Transverse colon (tissue), 3 donors: ENCODE measurements around the gene TMPRSS11B.

ENCODE experiments used
- EP300 ChIP-seq: sonication (generic); formaldehyde crosslinking; IDR thresholded peaks from one replicate; pipeline ENCODE4 v1.6.1; 2017; ENCODE audit warnings: antibody characterized with exemption, low read depth
- POLR2A ChIP-seq: fragments of 450-650 bp; IDR thresholded peaks from one replicate; pipeline ENCODE4 v1.6.1; 2016; ENCODE audit warnings: antibody characterized with exemption, mild to moderate bottlenecking, moderate library complexity
- TF ChIP-seq, protein P1 (sequence below), 5 experiments: fragments of 200-600 bp in 3 of 5; fragments of 450-650 bp in 2 of 5; sonication (generic) in 3 of 5; IDR thresholded peaks; 1 replicate in 2 of 5; 2 replicates in 3 of 5; pipeline ENCODE4 v1.5.1; 2016 to 2017; ENCODE audit warnings: antibody characterized with exemption in 5 of 5, inconsistent platforms in 3 of 5, mild to moderate bottlenecking in 2 of 5, moderate library complexity in 1 of 5

DNA sequence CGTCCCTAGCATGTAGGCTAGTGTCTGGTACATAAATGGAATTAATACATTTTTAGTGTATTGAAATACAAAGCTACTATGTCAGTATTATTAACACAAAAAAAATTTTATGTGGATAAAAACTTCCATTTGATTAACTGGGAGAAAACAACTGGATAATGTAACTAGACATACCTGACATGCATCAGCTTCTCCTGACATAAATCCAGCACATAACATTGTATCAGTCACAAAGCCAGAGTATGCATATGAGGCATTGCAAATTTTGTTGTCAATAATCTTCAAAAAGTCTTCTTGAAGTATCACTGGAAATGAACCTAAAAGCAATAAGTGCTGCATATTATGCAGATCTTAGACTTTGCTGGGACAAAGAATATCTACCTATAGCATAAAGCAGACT lies 16.9 kb downstream of the TMPRSS11B start:
- TF ChIP-seq, protein P1, sequence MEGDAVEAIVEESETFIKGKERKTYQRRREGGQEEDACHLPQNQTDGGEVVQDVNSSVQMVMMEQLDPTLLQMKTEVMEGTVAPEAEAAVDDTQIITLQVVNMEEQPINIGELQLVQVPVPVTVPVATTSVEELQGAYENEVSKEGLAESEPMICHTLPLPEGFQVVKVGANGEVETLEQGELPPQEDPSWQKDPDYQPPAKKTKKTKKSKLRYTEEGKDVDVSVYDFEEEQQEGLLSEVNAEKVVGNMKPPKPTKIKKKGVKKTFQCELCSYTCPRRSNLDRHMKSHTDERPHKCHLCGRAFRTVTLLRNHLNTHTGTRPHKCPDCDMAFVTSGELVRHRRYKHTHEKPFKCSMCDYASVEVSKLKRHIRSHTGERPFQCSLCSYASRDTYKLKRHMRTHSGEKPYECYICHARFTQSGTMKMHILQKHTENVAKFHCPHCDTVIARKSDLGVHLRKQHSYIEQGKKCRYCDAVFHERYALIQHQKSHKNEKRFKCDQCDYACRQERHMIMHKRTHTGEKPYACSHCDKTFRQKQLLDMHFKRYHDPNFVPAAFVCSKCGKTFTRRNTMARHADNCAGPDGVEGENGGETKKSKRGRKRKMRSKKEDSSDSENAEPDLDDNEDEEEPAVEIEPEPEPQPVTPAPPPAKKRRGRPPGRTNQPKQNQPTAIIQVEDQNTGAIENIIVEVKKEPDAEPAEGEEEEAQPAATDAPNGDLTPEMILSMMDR (IDR thresholded peaks at IDR 0.05) = no peak
- TF ChIP-seq POLR2A (no peak), EP300 (no peak)
